Measurements from ENCODE around the gene SEMA3A.

Gene SEMA3A

DNA sequence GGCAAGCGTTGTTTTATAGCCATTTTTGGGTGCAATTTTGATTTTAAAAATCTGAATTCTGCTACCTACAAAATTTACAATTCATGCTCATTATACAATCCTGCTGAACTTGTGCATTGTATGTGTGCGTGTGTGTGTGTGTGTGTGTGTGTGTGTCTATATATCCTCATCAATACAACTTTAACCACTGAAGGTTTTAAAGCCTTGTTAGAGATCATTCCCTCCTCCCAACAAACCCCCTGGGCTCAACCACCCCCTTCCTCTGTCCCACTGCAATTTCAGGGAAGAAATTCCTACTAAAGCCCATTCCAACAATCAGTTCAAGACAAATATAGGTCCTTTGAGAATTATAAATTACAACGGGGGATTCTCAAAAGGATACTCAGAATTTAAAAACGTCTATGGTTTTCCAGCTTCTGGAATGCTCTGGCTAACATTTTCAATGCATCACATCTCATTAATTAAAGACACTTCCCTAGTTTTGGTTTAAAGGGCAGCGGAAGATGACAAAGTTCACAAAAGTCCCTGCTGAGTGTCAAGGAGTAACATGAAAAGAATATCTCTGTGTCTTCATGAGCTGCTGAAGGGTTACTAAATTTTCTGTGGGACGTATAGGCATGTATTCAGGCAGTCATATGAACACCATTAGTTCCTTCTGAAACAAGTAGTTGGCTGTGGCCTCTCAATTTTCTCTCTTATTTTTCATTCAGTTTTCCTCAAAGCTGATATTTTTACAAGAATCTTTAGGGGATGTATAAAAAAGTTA, 889 bp upstream of the SEMA3A start:
- DNase-seq (ENCODE audit: low spot score) = no peak

- no peak for DNase-seq (ENCODE audit: low spot score)
These were observed 842 bp downstream of the SEMA3A start for GRCh38 chr7:84193747-84194146.

DNA sequence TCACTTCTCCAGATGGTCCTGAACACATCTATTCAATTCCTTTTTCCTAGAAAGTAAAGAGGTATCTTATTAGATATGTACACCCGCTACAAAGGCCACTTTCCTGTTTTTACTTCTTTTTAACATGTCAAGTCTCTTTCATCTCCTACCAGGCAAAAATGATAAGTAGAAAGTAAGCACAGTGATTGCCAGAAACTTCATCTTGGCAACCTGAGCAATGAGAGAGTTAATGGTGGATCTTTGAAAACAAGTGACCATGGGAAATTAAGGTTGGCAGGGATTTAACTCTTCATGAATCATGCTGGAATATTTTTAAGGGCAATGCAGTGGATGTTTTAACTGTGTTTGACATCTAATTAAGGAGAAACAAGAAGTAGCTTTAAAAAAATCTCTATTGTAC, 2.7 kb downstream of the SEMA3A start:
- no peak for DNase-seq (ENCODE audit: low spot score)

- DNase-seq (ENCODE audit: low spot score) = no peak
These were observed 3.3 kb downstream of the SEMA3A start for GRCh38 chr7:84191261-84191660.

- DNase-seq (ENCODE audit: low spot score) = no peak
These were observed 4.4 kb downstream of the SEMA3A start for GRCh38 chr7:84190016-84190705.

GRCh38 chr7:84188786-84189405, 5.7 kb downstream of the SEMA3A start:
- no peak for DNase-seq (ENCODE audit: low spot score)

DNA sequence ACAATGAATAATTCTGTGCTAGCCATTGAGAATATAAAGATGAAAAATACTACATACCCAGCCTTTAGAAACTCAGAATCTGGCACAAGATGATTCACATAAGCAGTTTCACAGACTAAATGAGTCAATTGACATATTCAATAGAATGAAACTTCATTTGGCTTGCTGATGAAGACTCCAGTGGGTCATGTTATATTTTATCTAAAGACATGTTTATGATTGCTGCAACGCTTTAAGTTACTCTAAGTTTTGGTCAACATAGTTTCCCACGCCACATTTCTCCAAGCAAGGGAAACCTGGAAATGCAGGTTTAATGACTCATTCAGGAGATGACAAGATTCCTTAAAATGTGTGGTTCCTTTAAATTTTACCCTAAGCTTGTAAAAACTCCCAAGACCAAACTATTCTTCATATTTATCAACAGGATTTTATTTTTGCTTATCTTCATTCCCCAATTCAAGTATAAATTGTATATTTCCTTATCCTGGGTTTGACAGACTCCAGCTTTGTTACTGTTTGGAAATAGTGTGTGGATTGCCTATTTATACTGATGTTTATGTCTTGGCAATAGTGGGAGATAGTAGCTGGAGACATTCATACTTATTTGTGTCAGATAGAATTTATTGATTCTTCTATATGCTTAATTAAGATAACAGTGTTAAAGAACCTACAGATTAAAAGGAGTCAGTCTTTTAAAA, 6.6 kb downstream of the SEMA3A start:
- DNase-seq (ENCODE audit: low spot score) = no peak

DNA sequence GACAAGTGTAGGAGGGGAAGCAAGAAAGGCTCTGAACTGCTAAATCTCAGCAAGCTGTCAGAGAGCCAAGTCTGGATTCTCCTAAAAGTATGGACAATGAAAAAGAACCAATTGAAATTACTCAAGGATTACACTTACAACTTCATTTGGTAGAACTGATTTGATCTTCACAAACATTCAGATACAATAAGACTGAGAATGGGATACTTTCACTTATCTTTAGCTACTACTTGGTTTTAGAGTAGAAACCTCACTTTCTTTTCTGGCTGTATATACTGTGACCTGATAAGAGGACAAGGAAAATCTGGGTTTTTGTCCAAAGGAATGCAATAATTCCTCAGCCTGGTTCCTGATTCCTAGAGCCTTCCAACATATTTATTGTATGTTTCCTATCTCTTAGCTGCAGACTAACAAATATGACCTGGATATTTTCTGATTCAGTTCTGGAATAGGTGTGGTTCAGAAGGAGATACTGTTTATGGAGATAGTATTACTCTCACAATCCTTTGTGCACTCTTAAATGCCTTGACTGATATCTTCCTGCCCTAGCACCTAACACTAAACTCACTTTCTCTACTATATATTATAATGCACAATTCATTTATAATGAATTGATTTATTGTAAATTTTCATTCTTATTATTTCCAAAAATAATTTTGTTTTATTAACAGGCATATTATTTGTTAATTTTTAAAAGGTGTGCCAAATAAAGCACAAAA, 7.3 kb downstream of the SEMA3A start:
- DNase-seq (ENCODE audit: low spot score) = no peak

DNA sequence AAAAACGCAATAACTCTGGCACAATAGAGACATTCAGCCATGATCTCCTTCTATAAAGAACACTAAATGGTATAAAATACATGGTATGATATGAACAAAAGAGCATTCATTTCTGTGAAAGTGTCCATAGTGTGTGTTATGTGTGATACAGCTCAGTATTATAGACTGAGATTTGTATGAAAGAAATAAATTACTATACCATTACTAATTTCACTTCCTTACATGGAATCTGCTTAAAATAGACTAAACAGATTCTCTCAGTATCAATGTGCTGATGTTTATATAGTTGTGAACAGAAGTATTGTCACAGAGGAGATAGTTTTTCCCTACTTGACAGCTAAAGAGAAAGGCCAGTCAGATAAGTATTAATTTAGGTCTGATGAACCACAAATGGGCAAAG, 10.8 kb downstream of the SEMA3A start:
- no peak for DNase-seq (ENCODE audit: low spot score)

DNA sequence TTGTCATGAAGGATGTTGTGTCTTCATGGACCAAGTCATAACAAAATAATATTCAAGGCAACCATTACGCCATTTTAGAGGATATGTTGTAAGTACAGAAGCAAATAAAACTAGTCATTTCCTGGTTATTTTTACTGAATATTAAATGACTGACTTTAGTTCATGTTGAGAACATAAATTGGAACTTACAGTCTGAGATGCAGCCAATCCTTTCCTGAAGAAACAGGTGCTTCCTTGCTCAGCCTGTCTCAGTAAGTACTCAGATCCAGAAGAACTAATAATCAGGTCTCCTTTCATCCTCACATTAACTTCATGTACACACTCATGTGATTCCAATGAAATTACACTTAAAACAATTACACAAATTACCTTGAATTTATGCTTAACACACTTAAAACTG, 12.3 kb downstream of the SEMA3A start:
- no peak for DNase-seq (ENCODE audit: low spot score)

GRCh38 chr7:84181628-84182027, 13.0 kb downstream of the SEMA3A start:
- no peak for DNase-seq (ENCODE audit: low spot score)

DNA sequence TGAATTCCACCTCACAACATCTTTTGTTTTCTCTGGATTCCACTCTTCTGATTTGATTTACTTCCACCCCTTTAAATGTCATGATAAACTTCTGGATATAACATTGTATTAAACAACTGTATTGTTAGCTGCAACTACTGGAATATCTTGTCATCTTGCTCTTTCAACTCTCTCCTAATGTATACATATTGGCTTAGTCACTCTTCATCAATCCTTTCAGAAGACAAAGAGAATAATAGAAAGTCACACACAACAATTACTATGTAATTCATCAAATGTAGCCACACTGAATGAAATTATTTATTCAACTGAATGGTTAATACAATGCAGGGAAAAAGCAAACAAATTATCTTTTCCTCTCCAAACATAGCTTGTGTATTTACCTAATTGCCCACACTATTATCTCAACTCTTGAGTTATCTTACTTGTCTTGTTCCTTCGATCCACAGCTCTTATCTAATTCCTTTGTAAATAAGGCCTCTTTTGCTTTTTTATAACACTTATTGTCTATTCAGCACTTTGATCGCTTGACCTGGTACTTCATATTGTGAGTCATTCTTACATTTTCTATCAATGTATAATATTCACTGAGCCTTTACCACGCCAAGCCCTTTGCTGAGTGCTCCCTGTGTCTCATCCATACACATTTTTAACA, 16.7 kb downstream of the SEMA3A start:
- DNase-seq (ENCODE audit: low spot score) = no peak

DNA sequence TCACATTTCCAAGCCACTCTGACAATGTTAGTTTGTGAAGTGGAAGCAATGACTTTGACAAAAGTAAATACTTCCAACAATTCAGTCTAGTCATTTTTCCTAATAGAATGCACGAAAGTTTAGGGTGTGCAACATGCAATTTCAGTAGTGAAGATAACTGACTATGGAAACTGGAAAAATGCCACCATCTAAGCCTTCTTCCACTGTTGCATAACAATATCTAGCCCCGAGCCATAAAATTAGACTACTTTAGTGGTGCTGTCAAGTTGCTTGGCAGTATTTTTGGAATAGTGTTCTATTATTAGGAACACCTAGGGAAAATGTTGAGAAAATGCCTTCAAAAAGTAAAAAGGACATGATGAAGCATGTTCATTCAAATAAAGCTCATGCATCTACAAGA, 17.9 kb downstream of the SEMA3A start:
- peak; percentile 44 for DNase-seq (ENCODE audit: low spot score)

DNA sequence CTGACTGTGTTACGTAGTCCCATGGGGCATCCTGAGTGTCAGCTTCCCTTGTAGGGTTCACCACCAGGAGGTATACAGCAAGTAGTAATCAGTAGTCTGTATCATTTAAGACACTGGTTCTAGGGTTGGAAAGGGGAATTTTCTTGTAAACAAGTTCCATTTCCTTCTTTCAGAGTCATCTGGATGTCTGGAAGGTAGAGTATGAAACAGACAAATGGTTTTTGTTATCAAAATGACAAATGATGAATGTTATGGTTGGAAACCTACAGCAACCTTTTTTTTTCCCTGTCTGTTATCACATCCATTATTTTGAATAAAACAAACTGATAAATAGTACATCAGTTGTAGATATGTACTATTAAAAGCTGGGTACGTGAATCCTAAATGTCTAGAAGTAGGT, 19.1 kb downstream of the SEMA3A start:
- DNase-seq (ENCODE audit: low spot score) = no peak

- DNase-seq (ENCODE audit: low spot score) = no peak
These were observed 23.9 kb downstream of the SEMA3A start for GRCh38 chr7:84170646-84171045.

- no peak for DNase-seq (ENCODE audit: low spot score)
These were observed 32.0 kb downstream of the SEMA3A start for GRCh38 chr7:84162584-84162983.

GRCh38 chr7:84162125-84162524, 32.5 kb downstream of the SEMA3A start:
- no peak for DNase-seq (ENCODE audit: low spot score)

DNA sequence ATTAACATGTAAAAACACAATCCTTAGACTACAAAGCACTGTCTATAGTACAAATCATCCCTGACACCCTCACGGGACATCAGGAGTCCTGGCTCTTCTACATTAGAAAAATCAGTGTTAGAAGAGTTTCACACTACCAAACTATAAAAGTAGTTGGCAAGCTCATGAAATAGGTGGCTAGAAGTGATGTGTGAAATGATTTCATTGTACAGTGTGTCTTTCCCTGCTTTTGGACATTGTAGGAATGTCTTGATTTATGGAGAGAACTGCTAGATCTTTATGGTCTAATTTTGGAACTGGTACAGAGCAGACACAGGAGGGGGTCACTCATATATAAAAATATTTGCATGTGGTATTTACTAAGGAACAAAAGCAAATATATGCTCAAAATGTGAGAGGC, 33.2 kb downstream of the SEMA3A start:
- DNase-seq (ENCODE audit: low spot score) = no peak

GRCh38 chr7:84159435-84159834, 35.2 kb downstream of the SEMA3A start:
- DNase-seq (ENCODE audit: low spot score) = no peak

GRCh38 chr7:84157171-84157570, 37.4 kb downstream of the SEMA3A start:
- no peak for DNase-seq (ENCODE audit: low spot score)

DNA sequence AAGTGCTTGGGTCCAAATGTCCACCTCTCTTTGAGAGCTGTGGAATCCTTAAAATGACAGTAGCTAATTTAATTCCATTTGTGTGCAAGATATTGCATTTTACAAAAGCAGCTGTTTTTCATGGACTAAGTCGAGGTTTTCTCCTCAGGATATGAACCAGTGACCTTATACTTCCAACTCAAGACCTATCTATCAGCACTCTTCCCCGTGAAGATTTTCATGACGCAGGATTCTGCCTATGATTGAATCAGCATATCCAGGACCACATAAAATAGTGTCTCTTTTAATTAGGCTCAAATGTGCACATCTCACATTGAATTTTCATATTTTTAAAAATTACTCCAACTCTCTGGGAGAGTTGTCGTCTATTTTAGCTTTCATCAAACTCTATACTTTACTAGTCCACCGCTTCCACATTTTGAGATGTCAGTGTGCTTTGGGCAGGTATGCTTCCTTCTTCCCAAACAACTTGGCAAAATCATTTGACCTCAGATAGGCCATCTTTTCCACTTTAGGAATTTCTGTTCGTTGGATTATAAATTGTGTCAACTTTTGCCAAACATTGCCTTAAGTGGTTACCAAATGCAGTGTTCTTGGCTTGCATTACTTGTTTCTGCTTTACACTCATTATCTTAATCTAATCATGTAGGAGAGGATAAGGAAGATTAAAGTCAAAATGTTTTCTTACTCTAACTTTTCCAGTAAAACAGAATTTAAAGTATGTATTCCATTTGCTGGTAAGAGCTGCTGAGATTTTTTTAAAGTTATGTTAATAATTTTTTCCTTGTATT, 39.4 kb downstream of the SEMA3A start:
- no peak for DNase-seq (ENCODE audit: low spot score)
